ENCODE measurements around the gene MPEG1.

MPEG1 gene

GRCh38 chr11:59182457-59183151 is 30.1 kb downstream of the MPEG1 start:
- H3K36me3 ChIP-seq (ENCODE audit: control insufficient read depth in 1 of 2, insufficient read depth in 2 of 2, low read length in 2 of 2), result peaks cover 8 to 28% of the 10 kb centered on the region in 2 donors
- no peak overlapping the region for H3K4me3 ChIP-seq (ENCODE audit: low read depth in 1 of 2, low read length in 2 of 2)
- H3K27ac ChIP-seq (ENCODE audit: low read depth, low read length), result no peak overlapping the region
- peak overlapping the region in 1 of 2 donors; percentile 17 for H3K9ac ChIP-seq (ENCODE audit: low read depth in 1 of 2, low read length in 2 of 2)
- H3K27me3 ChIP-seq (ENCODE audit: control insufficient read depth in 1 of 2, insufficient read depth in 2 of 2, low read length in 2 of 2), result no peaks in the 10 kb centered on the region
- peaks cover 60 to 62% of the 10 kb centered on the region in 2 donors for H3K4me1 ChIP-seq (ENCODE audit: control insufficient read depth in 1 of 2, insufficient read depth in 2 of 2, low read length in 2 of 2)
- H3K9me3 ChIP-seq (ENCODE audit: control insufficient read depth in 1 of 2, low read length in 2 of 2), result no peaks in the 10 kb centered on the region

- H3K36me3 ChIP-seq (ENCODE audit: control insufficient read depth in 1 of 2, insufficient read depth in 2 of 2, low read length in 2 of 2), result peaks cover 8 to 31% of the 10 kb centered on the region in 2 donors
- H3K9ac ChIP-seq (ENCODE audit: low read depth in 1 of 2, low read length in 2 of 2), result no peak overlapping the region
- no peak overlapping the region for H3K4me3 ChIP-seq (ENCODE audit: low read depth in 1 of 2, low read length in 2 of 2)
- no peaks in the 10 kb centered on the region for H3K9me3 ChIP-seq (ENCODE audit: control insufficient read depth in 1 of 2, low read length in 2 of 2)
- H3K27ac ChIP-seq (ENCODE audit: low read depth, low read length), result no peak overlapping the region
- H3K27me3 ChIP-seq (ENCODE audit: control insufficient read depth in 1 of 2, insufficient read depth in 2 of 2, low read length in 2 of 2), result no peaks in the 10 kb centered on the region
- H3K4me1 ChIP-seq (ENCODE audit: control insufficient read depth in 1 of 2, insufficient read depth in 2 of 2, low read length in 2 of 2), result peaks cover 59 to 60% of the 10 kb centered on the region in 2 donors
These were observed 30.8 kb downstream of the MPEG1 start for GRCh38 chr11:59181746-59182456.

- Histone ChIP-seq H3K27ac (ENCODE audit: low read depth, low read length) (no peak overlapping the region), H3K9me3 (ENCODE audit: control insufficient read depth in 1 of 2, low read length in 2 of 2) (no peaks in the 10 kb centered on the region), H3K4me3 (ENCODE audit: low read depth in 1 of 2, low read length in 2 of 2) (no peak overlapping the region), H3K4me1 (ENCODE audit: control insufficient read depth in 1 of 2, insufficient read depth in 2 of 2, low read length in 2 of 2) (peaks cover 59 to 60% of the 10 kb centered on the region in 2 donors), H3K9ac (ENCODE audit: low read depth in 1 of 2, low read length in 2 of 2) (no peak overlapping the region), H3K36me3 (ENCODE audit: control insufficient read depth in 1 of 2, insufficient read depth in 2 of 2, low read length in 2 of 2) (peaks cover 8 to 40% of the 10 kb centered on the region in 2 donors), H3K27me3 (ENCODE audit: control insufficient read depth in 1 of 2, insufficient read depth in 2 of 2, low read length in 2 of 2) (no peaks in the 10 kb centered on the region)
These were observed 31.8 kb downstream of the MPEG1 start for GRCh38 chr11:59180907-59181306.

GRCh38 chr11:59180168-59180776 is 32.5 kb downstream of the MPEG1 start:
- peaks cover 59 to 60% of the 10 kb centered on the region in 2 donors for H3K4me1 ChIP-seq (ENCODE audit: control insufficient read depth in 1 of 2, insufficient read depth in 2 of 2, low read length in 2 of 2)
- H3K4me3 ChIP-seq (ENCODE audit: low read depth in 1 of 2, low read length in 2 of 2), result no peak overlapping the region
- H3K9me3 ChIP-seq (ENCODE audit: control insufficient read depth in 1 of 2, low read length in 2 of 2), result no peaks in the 10 kb centered on the region
- H3K27ac ChIP-seq (ENCODE audit: low read depth, low read length), result no peak overlapping the region
- no peak overlapping the region for H3K9ac ChIP-seq (ENCODE audit: low read depth in 1 of 2, low read length in 2 of 2)
- H3K27me3 ChIP-seq (ENCODE audit: control insufficient read depth in 1 of 2, insufficient read depth in 2 of 2, low read length in 2 of 2), result no peaks in the 10 kb centered on the region
- peaks cover 8 to 40% of the 10 kb centered on the region in 2 donors for H3K36me3 ChIP-seq (ENCODE audit: control insufficient read depth in 1 of 2, insufficient read depth in 2 of 2, low read length in 2 of 2)

GRCh38 chr11:59179121-59179520 is 33.6 kb downstream of the MPEG1 start:
- H3K36me3 ChIP-seq (ENCODE audit: control insufficient read depth in 1 of 2, insufficient read depth in 2 of 2, low read length in 2 of 2), result peaks cover 8 to 40% of the 10 kb centered on the region in 2 donors
- no peak overlapping the region for H3K27ac ChIP-seq (ENCODE audit: low read depth, low read length)
- H3K4me3 ChIP-seq (ENCODE audit: low read depth in 1 of 2, low read length in 2 of 2), result no peak overlapping the region
- H3K27me3 ChIP-seq (ENCODE audit: control insufficient read depth in 1 of 2, insufficient read depth in 2 of 2, low read length in 2 of 2), result no peaks in the 10 kb centered on the region
- no peak overlapping the region for H3K9ac ChIP-seq (ENCODE audit: low read depth in 1 of 2, low read length in 2 of 2)
- H3K4me1 ChIP-seq (ENCODE audit: control insufficient read depth in 1 of 2, insufficient read depth in 2 of 2, low read length in 2 of 2), result peaks cover 55 to 57% of the 10 kb centered on the region in 2 donors
- no peaks in the 10 kb centered on the region for H3K9me3 ChIP-seq (ENCODE audit: control insufficient read depth in 1 of 2, low read length in 2 of 2)

- no peak overlapping the region for H3K9ac ChIP-seq (ENCODE audit: low read depth in 1 of 2, low read length in 2 of 2)
- H3K9me3 ChIP-seq (ENCODE audit: control insufficient read depth in 1 of 2, low read length in 2 of 2), result no peaks in the 10 kb centered on the region
- H3K4me3 ChIP-seq (ENCODE audit: low read depth in 1 of 2, low read length in 2 of 2), result no peak overlapping the region
- no peaks in the 10 kb centered on the region for H3K27me3 ChIP-seq (ENCODE audit: control insufficient read depth in 1 of 2, insufficient read depth in 2 of 2, low read length in 2 of 2)
- no peak overlapping the region for H3K27ac ChIP-seq (ENCODE audit: low read depth, low read length)
- peaks cover 48 to 52% of the 10 kb centered on the region in 2 donors for H3K4me1 ChIP-seq (ENCODE audit: control insufficient read depth in 1 of 2, insufficient read depth in 2 of 2, low read length in 2 of 2)
- H3K36me3 ChIP-seq (ENCODE audit: control insufficient read depth in 1 of 2, insufficient read depth in 2 of 2, low read length in 2 of 2), result peaks cover 8 to 34% of the 10 kb centered on the region in 2 donors
These were observed 34.3 kb downstream of the MPEG1 start for GRCh38 chr11:59178402-59178801.

- Histone ChIP-seq H3K4me3 (ENCODE audit: low read depth in 1 of 2, low read length in 2 of 2) (no peak overlapping the region), H3K36me3 (ENCODE audit: control insufficient read depth in 1 of 2, insufficient read depth in 2 of 2, low read length in 2 of 2) (peaks cover 0 to 17% of the 10 kb centered on the region in 2 donors), H3K27me3 (ENCODE audit: control insufficient read depth in 1 of 2, insufficient read depth in 2 of 2, low read length in 2 of 2) (no peaks in the 10 kb centered on the region), H3K9ac (ENCODE audit: low read depth in 1 of 2, low read length in 2 of 2) (peak overlapping the region in 1 of 2 donors; percentile 77), H3K4me1 (ENCODE audit: control insufficient read depth in 1 of 2, insufficient read depth in 2 of 2, low read length in 2 of 2) (peaks cover 29 to 37% of the 10 kb centered on the region in 2 donors), H3K9me3 (ENCODE audit: control insufficient read depth in 1 of 2, low read length in 2 of 2) (no peaks in the 10 kb centered on the region), H3K27ac (ENCODE audit: low read depth, low read length) (no peak overlapping the region)
These were observed 36.4 kb downstream of the MPEG1 start for GRCh38 chr11:59176330-59176729.

GRCh38 chr11:59175091-59175501 is 37.6 kb downstream of the MPEG1 start:
- H3K27me3 ChIP-seq (ENCODE audit: control insufficient read depth in 1 of 2, insufficient read depth in 2 of 2, low read length in 2 of 2), result no peaks in the 10 kb centered on the region
- peak overlapping the region; percentile 67 to 75 for H3K4me3 ChIP-seq (ENCODE audit: low read depth in 1 of 2, low read length in 2 of 2)
- H3K4me1 ChIP-seq (ENCODE audit: control insufficient read depth in 1 of 2, insufficient read depth in 2 of 2, low read length in 2 of 2), result peaks cover 29 to 37% of the 10 kb centered on the region in 2 donors
- H3K9ac ChIP-seq (ENCODE audit: low read depth in 1 of 2, low read length in 2 of 2), result peak overlapping the region; percentile 5 to 77
- H3K9me3 ChIP-seq (ENCODE audit: control insufficient read depth in 1 of 2, low read length in 2 of 2), result no peaks in the 10 kb centered on the region
- peak overlapping the region; percentile 90 for H3K27ac ChIP-seq (ENCODE audit: low read depth, low read length)
- H3K36me3 ChIP-seq (ENCODE audit: control insufficient read depth in 1 of 2, insufficient read depth in 2 of 2, low read length in 2 of 2), result peaks cover 0 to 17% of the 10 kb centered on the region in 2 donors

GRCh38 chr11:59174664-59175033 is 38.1 kb downstream of the MPEG1 start:
- Histone ChIP-seq H3K4me1 (ENCODE audit: control insufficient read depth in 1 of 2, insufficient read depth in 2 of 2, low read length in 2 of 2) (peaks cover 29 to 37% of the 10 kb centered on the region in 2 donors), H3K36me3 (ENCODE audit: control insufficient read depth in 1 of 2, insufficient read depth in 2 of 2, low read length in 2 of 2) (peaks cover 0 to 17% of the 10 kb centered on the region in 2 donors), H3K27ac (ENCODE audit: low read depth, low read length) (peak overlapping the region; percentile 90), H3K4me3 (ENCODE audit: low read depth in 1 of 2, low read length in 2 of 2) (peak overlapping the region; percentile 67 to 75), H3K9ac (ENCODE audit: low read depth in 1 of 2, low read length in 2 of 2) (peak overlapping the region; percentile 27 to 77), H3K9me3 (ENCODE audit: control insufficient read depth in 1 of 2, low read length in 2 of 2) (no peaks in the 10 kb centered on the region), H3K27me3 (ENCODE audit: control insufficient read depth in 1 of 2, insufficient read depth in 2 of 2, low read length in 2 of 2) (no peaks in the 10 kb centered on the region)

All from duodenal mucosa (tissue), 2 donors.